SH-SY5Y (cell line): Measurements from ENCODE around the gene HOXC11.
A peak's percentile ranks its signal among the peaks of the same experiment; 100 is the strongest.

Source experiments
- GATA2 ChIP-seq: IDR thresholded peaks from 2 replicates; pipeline ENCODE4 v1.6.1; 2011; ENCODE audit warnings: mild to moderate bottlenecking, low read depth, low read length
- GATA3 ChIP-seq: IDR thresholded peaks from 2 replicates; pipeline ENCODE4 v1.6.1; 2011; ENCODE audit warnings: low read depth, mild to moderate bottlenecking, low read length, moderate library complexity

HOXC11 gene

GRCh38 chr12:53972722-53973235, at the start of gene HOXC11:
TSS of gene HOXC11 (plus strand) at chr12:53973126. CDS start at chr12:53973242, 116 bp downstream.
- no peak for TF ChIP-seq GATA2
- TF ChIP-seq GATA3, result no peak

- TF ChIP-seq GATA3 (no peak), GATA2 (no peak)
Measured at GRCh38 chr12:53924521-53925405, 48.2 kb upstream of the HOXC11 start.

- TF ChIP-seq GATA3 (no peak), GATA2 (no peak)
Measured at GRCh38 chr12:53927220-53928029, 45.5 kb upstream of the HOXC11 start.

DNA sequence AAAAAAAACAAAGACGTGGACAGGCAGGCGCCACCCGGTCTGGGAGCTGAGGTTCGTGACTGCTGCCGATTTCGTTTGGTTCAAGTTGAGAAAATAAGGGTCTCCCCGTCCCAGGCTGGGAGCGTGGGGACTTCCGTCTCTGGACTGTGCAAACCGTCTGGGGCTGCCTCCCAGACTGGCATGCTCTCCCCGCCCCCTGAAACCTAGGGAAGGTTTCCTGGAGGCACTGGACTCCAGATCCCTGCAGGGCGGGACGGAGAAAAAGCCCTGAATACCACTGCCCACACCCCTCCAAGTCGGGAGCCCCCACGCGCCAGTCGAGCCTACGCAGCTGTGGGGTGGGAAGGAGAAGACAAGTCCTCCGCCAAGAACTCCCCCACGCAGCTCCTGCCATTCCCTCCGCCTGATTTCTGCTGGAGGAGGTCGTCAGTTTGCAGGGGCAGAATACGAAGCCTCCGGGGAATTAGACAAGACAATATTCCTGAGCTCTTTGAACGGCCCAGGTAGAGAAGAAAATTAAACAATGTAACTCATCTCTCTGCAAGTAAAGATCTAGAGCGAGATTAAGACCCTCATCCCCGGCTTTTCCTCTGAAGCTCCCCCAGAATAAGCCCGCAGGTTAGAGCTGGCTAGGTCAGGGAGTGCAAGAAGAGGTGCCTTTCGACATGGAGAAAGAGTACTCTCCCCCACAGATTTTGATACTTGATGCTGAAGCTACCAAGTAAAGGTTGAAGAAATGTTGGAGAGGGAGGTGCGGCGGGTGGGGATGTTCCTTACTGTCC, 44.7 kb upstream of the HOXC11 start:
- TF ChIP-seq GATA2 (no peak), GATA3 (no peak)

- TF ChIP-seq GATA2, result no peak
- no peak for TF ChIP-seq GATA3
Measured at GRCh38 chr12:53929527-53929926, 43.4 kb upstream of the HOXC11 start.

DNA sequence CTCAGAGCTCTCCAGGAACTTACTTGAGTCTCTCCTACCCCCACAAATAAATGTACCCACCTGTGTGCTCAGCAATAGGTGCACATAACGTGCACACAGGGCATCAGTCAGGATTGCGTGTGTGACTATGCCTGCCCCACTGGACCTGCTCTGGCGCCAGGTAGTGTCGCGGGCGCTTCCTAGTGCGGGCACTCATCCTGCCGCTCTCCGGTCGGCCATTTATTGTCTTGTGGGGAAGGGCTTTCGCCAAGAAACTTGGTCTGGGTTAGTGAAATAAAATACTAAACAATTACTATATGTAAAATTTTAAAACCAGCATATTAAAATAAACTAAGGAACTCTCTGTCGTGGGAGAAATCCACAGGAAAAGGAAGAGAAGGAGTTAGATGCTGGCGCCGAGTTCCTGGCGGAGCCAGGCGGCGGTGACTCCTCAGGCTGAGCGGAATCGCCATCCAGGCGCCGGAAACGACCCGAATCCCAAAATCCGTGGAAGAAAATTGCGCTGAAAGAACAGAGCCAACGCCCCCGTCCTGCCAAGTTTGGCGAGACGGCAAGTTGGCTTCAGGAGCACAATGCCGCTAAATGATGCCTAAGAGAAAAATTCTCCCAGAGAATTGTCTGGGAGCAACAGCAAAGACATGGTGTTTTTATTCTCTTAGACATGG, 42.2 kb upstream of the HOXC11 start:
- TF ChIP-seq GATA2 (no peak), GATA3 (no peak)

DNA sequence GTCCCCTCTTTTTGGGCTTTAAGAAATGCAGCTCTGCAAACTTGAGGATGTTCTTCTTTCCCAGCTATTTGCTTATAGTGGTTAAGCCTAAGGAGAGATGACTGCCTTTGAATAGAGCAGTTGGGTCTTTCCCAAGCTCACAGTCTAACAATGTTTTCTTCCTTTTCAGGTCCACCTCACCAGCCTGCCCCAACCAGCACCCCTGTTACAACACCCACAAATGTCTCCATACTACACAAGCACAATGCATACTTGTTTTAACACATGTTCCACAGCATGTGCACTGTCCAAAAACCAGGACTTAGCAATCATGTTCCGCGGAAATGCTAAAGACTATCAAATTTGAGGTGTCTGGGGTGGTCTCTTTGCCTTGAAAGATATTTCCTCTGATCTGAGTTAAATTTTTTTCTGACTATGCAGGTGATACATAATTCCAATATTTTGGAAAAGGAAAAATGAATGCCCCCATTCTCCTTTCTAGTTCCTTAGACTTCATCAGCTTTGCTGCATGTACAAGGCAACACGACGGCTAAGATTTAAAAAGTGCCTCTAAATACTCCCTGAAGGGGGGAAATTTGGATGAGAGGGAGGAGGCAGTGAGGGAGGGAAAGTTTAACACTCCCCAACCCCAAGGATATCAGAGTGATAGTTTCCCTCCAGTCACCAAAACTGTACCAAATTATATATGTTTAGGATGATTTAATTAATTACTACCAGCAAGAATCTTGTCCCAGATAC, 40.9 kb upstream of the HOXC11 start:
- TF ChIP-seq GATA3, result no peak
- no peak for TF ChIP-seq GATA2

- TF ChIP-seq GATA2 (no peak), GATA3 (no peak)
Measured at GRCh38 chr12:53932915-53933314, 40.0 kb upstream of the HOXC11 start.

DNA sequence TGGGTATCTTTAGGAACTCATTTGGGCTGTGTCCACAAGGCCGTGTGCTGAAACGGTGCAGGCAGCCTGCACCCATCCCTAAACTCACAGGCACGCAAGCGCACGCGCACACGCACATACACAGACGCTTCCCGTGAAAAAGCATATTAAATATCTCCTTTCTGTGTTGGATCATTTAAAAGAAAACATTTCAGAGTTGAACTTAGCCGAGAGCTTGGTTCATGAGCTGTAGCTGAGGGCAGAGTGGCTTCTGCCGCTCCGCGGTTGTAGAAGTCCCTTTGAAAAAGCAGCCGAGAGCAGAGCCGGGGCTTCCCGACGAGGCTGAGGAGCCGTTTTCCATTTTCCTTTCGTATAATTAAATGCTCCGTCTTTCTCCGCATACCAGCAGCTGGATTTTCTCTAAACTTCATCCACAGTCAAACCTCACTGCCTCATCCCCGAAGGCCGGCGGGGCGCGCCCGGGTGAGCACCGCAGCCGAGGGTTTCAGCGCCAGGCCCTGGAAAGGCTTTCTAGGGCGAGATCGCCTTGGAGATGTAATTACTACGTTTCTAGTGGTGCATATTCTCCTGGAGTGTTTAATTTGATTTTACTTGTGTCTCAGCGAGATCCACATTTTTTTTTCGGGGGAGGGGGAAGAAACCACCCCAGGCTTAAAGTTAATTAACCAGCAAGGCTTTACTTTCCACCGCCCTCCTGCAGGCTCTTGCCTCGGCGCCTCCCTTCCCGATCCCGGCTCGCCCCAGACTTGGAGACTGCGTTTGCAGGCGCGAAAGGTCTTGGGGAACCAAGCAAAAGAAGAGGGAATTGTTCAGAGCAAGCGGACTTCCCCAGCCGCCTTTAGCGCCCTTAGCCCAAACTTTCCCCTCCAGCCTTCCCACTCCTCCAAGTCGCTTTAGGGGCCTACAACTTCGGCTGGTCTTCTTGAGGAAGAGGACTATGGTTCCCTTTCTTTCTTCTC, 37.3 kb upstream of the HOXC11 start:
- TF ChIP-seq GATA3 (no peak), GATA2 (no peak)

DNA sequence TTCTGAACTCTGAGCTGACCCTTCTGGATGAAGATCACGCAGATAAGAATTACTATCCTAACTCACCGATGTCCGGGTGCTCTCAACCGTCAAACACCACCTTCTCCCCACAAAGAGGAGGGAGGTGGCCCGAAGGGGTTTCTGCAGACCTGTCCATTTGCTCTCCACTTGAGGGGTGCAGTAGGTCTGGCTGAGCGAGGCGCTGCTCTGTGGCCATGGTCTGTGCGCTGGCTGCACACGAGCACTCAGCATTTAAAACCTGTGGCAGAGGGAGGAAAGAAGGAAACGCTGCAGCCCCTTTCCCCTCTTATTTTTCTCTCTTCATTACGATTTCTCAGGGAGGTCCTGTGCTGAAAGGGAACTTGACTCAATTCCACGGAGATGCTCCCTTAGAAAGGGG, 35.8 kb upstream of the HOXC11 start:
- peak; percentile 33; the same call in 1 of the 2 replicates for TF ChIP-seq GATA2
- no peak for TF ChIP-seq GATA3

- TF ChIP-seq GATA2 (no peak), GATA3 (no peak)
Measured at GRCh38 chr12:53937596-53938325, 35.2 kb upstream of the HOXC11 start.
